Fibroblast of pulmonary artery (primary cell): Measurements from ENCODE around the gene ABCD2.

Experiments
- DNase-seq: peaks from one replicate; pipeline ENCODE4 v3.0.0-alpha.2; 2010; ENCODE audit warnings: low read depth
- H3K4me3 ChIP-seq: replicated peaks from 2 replicates; pipeline ENCODE4 v1.5.1; 2011; ENCODE audit warnings: low read depth, mild to moderate bottlenecking, control low read depth, low read length, moderate library complexity
- CTCF ChIP-seq: IDR thresholded peaks from 2 replicates; pipeline ENCODE4 v1.5.1; 2011; ENCODE audit warnings: mild to moderate bottlenecking, control low read depth, low read length, inconsistent platforms; ENCODE audit errors: missing control alignments

The ABCD2 gene

DNA sequence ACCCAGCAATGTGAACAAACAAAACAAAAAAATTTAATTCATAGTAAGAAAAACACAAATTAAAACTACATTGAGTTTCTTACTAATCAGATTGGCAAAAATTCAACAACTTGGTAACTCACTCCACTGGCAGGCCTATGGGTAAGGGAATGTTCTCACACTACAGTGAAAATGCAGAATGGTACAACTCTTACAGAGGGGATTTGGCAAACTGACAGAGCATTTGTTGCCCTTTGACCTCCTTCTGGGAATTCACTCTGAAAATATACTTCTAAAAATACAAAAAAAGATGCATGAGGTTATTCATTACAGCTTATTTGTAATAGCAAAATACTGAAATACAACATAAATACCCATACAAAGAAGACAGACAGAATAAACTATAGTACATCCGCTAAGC is 32.8 kb downstream of the ABCD2 start:
- TF ChIP-seq CTCF = no peak
- DNase-seq = peak; percentile 47
- H3K4me3 ChIP-seq = no peak overlapping the region

DNA sequence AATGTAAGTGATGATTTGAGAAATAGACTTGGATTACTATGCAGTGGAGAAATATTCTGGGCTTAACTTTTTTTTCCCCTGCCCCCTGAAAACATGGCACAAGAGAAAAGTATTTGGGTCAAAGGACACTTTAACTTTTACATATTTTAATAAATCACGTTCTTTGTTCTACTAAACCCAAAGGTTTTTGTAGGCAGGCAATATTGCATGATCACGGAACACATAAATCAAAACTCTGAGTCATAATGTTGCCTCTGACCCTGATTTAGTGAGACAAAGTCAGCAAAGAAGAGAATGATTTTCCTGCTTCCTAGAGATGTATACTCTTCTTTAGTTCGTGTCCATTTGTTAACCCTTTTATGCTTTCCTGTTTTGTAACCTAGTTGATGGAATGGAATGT is 38.0 kb downstream of the ABCD2 start:
- no peak overlapping the region for H3K4me3 ChIP-seq
- DNase-seq = peak; percentile 31
- no peak for TF ChIP-seq CTCF

DNA sequence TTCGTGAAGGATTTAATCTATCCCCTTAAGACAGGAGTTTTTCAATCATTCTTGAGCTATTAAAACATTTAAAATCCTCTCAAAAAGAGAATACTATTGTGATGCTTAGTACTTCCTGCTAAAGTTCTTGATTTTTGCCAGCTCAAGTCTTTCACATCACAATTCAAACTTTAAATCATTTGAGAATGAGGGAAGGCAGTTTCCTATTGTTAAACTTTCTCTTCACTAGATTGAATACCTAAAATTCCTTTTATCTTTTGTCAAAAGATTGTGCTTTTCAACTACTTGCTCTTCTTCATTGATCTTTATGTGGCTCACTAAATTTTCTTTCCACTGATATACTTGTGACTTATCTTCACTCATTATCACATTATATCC is 44.1 kb downstream of the ABCD2 start:
- DNase-seq = no peak
- no peak overlapping the region for H3K4me3 ChIP-seq
- TF ChIP-seq CTCF = no peak

- no peak for DNase-seq
Measured at GRCh38 chr12:39574785-39575497, 44.7 kb downstream of the ABCD2 start.

DNA sequence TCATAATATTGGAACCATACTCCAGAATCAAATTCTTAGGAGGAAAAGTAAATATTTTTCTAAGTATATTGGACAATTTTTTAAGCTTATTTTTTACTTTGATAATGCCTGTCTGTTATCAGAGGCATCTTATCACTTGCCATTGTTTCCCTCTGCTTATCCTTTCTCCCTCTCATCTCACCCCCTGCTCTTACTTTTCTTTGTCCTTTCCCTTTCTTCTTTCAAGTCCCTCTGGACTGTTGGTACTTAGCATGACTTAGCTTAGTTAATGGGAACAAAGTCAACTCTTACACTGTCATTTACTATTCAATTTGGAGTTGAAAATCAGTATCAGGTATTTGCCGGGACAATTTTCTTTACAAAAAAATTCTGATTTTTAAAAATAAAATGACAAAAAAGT is 45.2 kb downstream of the ABCD2 start:
- no peak overlapping the region for H3K4me3 ChIP-seq
- no peak for TF ChIP-seq CTCF
- DNase-seq = no peak

More at GRCh38 chr12:39574785-39575497, 44.7 kb downstream of the ABCD2 start:
- no peak for TF ChIP-seq CTCF
- no peak overlapping the region for H3K4me3 ChIP-seq

DNA sequence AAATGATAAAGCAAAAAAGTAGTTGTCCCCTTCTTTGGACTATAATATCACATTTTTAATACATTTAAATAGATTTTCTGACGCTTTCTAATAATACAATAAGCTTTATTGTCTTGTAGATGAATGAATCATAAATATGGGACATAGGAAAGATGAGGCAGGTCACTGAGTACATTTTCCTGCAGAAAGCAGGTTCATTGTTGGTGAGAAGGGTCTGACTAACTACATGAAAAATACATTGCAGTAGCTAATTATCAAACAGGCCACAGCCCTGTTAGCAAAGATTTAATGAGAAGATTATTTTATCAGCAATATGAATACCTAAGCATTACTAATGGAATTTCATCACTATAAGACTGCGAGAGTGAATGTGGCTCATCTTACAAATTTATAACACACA is 45.6 kb downstream of the ABCD2 start:
- H3K4me3 ChIP-seq = no peak overlapping the region
- TF ChIP-seq CTCF = no peak
- no peak for DNase-seq

DNA sequence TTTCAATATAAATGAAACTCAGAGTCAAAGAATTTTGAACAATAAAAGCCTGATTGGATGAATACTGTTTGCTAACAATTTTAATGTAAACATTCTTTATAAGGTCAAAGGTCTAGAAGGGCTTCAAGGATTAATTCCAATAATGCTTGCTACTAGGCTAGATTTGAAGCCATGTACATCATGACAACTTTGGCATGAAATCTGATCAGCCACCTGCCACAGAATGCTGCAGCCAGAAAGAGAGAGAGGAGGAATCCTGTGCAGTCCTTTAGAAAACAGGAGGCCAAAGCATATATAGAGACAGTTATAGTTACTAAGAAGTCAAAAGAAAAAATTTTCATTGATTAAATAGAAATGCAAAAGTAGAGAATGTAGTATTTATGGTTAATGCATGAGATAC is 47.1 kb downstream of the ABCD2 start:
- no peak for TF ChIP-seq CTCF
- H3K4me3 ChIP-seq = no peak overlapping the region

More for the DNA sequence above, 47.1 kb downstream of the ABCD2 start:
- no peak for DNase-seq
